C1 segment of cervical spinal cord (tissue), 14 donors: ENCODE measurements around the gene C14orf132.

Experiments
- DNase-seq, 14 donors: peaks; one replicate each; lab custom pipeline; 2025; lab: John Stamatoyannopoulos, UW

The C14orf132 gene

DNA sequence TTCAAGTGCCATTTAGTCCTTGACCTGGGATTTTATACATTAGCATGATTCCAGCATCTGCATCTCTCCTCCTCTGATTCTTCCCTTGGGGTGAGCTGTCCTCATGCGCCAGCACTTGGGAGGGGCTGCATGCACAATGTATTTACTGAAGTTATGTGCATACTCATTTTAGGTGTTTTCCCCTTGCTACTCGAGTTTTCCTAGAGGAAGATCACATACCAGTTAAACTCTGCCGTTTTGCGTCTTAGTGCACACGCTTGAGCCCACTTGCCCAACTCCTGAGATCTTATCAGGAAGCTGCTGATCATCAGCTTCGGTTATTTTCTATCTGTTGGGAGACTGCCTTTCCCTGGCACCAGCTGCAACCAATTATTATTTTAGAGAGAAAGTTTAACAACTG is 78.8 kb downstream of the C14orf132 start:
- no peak for DNase-seq

DNA sequence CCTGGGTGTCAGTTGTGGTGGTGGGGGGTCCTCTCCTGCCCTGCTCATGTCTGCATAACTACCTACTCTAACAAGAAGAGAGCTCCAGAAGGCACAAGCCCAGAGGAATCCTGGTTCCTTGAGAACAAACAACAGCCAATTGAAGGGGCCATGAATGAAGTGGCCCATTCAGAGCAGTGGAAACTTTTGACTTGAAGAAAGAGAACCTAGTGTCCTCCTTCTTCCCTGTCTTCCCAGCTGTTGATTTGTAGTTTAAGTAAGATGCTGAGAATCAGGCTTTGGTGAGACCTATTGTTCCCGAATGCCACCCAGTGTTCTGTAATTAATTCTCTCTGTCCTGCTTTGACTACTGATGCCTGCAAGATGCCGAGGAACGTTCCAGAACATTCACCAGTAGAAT is 79.2 kb downstream of the C14orf132 start:
- DNase-seq = no peak

DNA sequence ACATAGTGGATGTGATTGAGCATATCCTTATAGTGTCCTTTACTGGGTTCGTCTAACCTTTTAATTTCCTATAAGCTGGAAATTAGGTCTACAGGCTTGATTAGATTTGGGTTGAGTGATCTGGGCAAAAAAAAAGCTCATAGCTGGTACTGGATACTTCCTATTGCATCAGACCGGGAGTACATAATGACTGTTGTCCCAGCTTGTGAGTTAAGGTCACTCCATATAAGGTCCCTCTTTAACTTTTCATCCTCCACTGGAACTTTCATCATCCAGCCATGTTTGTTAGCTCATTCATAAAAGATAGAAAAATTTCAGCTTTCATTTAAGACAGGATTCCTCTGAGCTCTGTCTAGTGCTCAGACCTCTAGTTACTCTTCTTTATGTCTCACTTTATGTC is 80.8 kb downstream of the C14orf132 start:
- DNase-seq = no peak

DNA sequence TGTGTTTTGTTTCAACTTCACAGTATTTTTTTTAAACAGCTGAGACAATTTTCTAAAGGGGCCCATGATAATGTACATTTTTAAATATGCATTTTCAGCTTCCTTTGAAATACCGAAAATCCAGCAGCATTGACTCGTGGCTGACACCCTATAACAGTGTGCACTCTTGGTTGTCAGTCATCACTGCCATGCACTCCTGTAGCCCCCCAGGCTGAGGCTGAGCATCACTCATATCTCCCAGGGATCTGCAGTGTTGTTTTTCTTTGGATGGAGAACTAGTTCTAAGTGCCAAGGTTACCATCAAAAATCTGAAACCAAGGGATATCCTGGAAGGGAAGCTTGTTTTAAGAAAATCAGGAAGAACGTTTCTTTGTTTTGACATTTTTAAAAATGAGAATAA is 81.2 kb downstream of the C14orf132 start:
- no peak for DNase-seq

DNA sequence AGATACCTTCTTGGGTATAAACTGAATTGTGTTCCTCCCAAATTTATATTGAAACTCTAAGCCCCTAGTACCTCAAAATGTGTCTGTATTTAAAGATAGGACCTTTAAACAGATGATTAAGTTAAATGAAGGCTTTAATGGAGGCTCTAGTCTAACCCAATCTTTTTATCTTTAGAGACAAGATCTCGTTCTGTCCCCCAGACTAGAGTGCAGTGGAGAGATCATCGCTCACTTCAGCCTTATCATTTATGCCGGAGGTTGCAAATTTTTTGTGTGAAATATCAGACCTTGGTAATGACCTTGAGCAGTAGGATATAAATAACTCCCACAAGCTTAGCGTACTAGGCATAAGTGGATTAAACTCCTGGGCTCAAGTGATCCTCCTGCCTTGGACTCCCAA is 81.8 kb downstream of the C14orf132 start:
- no peak for DNase-seq

DNA sequence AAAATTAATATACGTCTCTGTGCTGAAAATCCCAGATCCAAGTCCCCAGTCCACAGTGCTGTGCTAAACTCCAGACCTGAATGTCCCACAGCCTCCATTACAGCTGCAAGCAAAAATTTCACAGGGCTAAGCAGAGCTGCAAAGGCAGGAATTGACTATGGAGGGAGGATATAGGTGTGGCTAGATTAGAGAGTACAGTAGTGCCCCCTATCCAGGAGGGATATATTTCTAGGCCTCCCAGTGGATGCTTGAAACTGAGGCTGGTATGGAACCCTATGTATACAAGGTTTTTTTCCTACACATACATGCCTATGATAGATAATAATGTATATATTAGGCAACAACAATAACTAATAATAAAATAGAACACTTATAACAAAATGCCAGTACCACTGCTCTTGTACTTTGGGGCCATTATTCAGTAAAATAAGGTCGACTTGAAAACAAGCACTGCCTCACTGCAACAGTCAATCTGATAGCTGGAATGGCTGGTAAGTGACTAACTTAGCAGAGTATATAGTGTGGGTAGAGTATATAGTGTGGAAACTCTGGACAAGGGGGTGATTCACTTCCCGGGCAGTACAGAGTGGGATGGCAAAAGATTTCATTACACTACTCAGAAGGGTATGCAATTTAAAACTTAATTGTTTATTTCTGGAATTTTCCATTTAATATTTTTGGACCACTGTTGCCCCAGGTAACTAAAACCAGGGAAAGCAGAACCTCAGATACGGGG is 82.7 kb downstream of the C14orf132 start:
- DNase-seq = no peak

DNA sequence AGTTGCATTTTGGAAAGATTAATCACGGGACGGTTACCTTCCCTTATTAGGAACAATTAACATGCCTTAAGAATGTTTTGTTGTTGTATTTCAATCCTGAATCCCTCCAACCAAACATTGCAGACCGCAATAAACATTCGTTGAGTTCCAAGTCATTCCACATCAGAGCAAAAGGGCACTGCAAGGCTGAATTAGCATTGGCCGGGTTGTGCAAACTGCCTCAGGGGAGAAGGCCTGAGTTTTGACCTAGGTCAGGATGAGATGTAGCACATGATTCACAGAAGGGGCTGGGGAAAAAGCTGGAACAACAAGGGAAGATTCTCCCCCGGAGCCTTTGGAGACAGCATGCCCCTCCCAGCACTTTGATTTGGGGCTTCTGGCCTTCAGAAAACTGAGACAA is 83.3 kb downstream of the C14orf132 start:
- DNase-seq = no peak

DNA sequence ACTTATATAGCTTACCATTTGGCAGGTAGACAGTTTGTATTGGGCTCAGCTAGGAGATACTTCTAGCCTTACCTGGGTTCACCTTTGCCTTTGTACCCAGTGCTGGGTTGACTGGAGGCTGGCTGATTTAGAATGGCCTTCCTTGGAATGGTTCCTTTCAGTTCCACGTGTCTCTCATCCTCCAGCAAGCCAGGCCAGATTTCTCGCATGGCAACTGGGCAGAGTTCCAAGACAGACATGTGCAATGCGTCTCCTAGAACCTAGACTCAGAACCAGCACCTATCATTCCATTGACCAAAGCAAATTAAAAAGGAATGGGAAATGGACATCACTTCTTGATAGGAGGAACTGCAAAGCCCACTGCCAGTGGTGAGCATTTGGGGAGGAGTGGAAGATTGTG is 86.4 kb downstream of the C14orf132 start:
- DNase-seq = peak in 1 of 14 donors; percentile 28

DNA sequence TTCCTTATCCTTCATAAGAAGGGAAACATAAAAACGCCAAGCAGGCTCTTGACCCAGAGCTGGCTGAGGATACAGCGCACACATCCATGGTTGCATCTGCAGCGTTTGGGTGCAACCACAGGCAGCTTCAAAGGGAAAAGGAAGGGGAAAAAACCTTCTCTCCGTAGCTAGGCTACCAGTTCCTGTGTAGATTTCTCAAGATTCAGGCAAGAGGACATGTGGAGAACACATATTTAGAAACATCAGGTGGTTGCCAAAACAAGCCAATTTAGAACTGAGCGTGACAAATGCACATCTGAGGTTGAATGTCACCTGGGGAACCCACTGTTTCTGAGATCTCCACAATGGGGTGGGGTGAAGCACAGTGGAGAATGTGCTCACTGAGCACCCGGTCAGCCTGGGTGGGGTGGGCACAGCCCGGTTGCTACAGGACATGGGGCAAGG is 87.2 kb downstream of the C14orf132 start:
- no peak for DNase-seq

DNA sequence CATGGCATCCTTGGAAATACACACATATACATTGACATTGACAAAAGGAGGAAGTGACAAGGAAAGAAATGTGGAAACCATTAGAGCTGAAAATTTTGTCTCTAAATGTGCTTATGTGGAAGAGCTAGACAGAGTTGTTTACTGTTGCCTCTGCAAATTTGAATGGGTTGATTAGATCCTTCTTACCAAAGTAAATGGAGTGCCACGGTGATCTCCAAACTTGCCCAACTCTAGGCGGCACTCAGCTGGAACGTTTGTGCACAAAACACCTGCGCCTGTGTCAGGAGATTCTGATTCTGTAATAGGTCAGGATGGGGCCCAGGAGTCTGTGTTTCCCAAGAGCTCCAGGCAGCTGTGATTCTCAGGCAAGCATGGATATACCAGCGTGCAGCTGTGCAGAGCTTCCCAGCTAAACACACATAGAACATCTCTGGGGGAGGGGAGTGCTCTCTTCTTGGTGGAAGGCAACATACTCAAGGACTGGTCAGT is 87.7 kb downstream of the C14orf132 start:
- DNase-seq = no peak

DNA sequence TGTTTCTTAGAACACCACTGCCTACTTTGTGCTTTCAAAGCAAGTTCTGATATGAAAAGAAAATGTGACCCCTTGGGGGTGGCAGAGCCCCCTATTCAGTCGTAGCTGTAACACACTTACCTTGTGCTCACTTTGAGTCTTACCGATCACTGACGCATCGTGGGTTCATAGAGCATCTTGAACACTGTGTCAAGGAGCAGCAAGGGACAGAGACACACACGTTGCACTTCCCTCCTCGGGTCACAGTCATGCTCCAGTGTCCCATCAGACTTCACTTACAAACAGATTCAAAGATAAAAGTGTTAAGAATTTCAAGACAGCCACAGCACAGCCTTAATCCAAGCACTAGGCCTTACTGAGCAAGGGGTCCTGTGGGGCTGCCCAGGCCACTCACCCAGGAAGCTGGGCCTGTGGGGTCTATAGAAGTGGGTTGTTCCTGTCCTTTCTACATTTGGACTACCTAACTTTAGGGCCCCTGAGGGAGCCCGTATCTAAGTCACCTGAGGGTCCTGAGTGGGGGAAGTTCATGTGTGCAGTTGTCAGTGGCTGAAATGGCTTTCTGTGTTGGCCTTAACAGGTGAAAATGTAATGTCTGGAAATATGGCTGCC is 90.1 kb downstream of the C14orf132 start:
- no peak for DNase-seq

DNA sequence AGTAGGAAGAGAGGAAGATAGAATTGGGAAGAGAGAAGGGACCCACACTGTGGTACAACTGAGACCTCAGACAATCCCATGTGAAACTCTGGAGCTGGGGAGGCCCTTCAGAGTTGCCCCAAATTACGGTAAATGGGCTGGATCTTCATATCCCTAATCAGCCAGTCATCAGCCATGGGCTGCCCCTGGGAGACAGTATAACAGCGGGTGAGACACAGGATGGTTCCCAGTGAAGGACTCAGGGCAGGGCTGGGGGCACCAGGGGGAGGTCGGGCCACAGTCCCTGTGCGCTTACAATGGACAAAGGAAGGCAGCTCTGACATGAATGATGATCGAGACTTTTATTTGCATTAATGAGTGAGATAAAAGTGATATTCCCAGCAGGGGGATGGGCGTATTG is 91.2 kb downstream of the C14orf132 start:
- DNase-seq = no peak

DNA sequence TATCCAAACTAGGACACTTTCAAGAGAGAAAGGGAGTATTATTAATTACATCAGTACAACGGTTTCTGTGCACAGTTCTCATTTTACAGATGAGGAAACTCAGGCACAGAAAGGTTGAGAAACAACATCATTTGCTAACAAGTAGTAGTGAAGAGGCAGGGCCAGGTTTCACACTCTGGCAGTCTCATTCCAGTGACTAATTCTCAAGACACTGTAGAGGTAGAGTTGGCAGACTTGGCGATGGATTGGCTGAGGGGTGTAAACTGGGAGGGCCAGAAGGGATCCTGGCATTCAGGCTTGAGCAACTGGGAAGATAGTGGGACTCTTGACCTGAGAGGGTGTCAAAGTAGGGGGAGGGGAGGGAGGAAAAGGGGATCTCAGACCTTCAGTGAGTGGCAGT is 91.7 kb downstream of the C14orf132 start:
- no peak for DNase-seq

DNA sequence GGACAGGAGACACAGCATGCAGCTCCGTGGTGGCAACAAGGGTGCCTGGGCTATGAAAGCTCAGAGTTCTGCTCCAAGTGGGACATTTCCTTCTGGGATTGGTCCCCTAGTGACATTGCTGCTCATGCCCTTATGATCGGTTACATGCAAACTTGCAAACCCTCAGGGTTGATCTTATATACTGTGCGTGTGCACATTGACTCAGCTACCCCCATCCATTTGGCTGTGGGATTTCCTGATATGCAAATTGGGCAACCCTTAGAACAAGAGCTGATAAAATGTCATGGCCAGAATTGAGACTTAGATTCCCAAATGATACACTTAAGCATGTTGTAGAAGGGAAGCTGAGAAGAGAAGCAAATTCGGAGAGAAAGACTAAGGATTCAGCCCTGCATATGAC is 92.7 kb downstream of the C14orf132 start:
- DNase-seq = no peak

DNA sequence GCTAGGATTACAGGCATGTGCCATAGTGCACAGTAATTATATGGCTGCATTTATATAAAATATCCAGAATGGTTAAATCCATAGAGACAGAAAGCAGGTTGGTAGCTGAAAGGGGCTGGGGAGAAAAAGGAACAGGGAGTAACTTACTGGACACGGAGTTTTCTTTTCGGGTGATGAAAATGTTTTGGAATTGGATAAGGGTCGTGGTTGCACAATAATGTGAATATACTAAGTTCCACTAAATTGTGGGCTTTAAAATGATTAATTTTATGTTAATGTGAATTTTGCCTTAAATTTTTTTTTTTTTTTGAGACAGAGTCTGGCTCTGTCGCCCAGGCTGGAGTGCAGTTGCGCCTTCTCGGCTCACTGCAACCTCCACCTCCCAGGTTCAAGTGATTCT is 95.3 kb downstream of the C14orf132 start:
- no peak for DNase-seq

DNA sequence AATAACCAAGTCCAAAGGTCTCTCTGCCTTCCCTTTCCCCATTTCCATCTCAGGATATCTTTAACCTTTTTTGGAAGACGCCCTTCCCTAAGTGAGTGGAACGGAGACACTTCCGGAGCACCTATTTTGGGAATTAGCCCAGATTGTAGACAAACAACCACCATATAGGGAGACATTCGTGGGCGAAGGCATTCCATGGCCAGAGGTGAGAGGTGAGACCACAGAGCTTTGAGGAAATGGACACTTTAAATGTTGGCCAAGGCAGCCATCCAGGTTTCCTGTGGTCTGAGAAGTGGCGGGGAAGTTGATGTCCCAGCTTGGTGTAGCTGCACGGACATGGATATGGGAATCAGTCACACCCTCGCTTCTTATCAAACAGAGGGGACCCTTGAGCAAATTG is 96.1 kb downstream of the C14orf132 start:
- no peak for DNase-seq

DNA sequence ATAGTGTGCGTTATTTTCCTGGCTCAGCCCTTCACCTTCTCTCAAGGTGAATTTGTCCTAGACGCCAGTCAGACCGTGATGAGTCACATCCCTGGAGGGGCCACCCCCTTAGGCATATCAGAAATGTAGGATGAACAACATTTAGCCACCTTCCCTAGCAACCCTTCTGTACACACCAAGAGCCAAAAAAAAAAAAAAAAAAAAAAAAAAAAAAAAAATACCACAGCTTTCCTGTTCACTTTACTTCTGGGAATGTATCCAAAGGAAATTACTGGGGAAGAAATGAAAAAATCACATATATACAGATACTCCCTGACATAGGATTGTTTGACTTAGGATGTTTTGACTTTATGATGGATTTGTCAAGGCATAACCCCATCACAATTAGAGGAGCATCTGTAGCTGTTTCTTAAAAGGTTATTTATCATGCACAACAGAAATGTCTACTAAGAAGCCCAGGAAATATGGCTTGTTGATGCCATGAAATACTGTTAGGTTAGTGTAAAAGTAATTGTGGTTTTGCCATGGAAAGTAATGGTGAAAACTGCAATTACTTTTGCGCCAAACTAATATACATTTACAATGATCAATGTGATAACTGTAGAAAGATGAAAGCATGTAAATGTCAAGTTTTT is 97.3 kb downstream of the C14orf132 start:
- DNase-seq = peak in 1 of 14 donors; percentile 2

DNA sequence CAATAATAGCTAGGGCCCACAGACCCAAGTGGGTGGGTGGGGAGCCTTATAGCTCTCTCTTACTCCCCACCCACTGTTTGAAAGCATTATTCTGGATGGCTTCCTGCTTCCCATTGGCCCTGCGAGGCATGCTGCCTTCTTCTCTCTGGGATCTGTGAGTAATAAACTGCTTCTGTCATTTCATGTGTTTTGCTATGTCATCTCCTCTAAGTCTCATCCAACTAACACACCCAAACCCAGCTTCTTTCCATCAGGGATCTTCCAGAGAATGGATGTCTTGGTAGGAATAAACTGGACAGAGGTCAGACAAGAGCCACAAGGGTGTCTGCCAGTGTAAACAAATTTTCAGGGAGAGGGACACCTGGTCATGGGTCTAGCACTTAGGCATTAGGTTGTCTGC is 99.1 kb downstream of the C14orf132 start:
- no peak for DNase-seq

DNA sequence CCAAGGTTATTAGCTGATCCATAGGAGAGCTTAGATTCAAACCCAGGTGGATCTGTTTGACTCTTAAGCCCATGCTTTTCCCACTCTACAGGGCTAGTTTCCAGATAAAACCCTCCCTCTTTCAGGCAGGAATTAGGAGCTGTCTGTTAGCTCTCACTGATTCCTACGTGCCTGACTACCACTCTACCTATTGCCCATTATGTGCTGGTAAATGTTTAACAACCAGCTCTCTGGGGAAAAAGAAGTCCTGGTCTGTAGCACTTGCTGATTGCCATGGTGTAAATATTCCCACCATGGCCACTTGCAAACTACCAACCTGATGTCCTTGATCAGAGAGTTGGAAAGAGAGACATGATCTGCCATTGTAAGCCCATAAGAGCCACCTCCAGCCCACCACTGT is 100.0 kb downstream of the C14orf132 start:
- no peak for DNase-seq

DNA sequence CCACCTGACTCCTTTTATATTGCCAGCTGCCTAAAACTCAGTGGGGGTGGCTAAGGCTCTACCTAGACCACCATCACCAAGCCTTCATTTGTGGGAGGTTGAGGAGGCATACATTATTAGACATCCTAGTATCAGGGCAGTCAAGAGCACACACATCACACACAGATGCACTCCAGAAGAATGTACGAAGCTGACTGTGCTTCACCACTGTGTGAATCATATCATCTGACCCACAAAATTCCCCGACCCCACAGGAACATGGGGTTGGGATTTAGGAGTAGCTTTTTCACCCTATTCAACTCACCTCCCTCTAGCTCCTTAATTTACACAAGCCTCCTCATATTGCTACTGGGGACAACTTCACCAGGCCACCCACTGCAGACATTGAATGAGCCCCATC is 100.7 kb downstream of the C14orf132 start:
- DNase-seq = no peak

DNA sequence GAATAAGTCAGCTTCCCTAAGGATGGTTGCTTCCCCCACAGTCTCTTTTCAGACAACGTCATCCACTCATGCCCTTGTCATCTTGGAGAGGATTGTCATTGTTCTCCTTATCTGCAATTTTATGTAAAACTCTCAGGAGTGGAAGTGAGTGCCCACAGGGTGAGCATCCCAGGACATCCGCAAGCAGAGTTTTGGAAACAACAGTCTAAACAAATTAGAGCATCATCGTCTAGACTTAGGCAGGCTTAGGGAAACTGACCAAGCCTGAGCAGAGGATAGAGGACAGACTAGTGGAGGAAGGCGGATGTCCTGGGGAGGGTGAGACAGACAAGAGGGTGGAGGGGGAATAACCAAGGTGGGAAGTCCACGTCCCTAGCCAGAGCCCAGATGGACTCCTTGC is 101.8 kb downstream of the C14orf132 start:
- DNase-seq = no peak
